Astrocyte (in vitro differentiated cells and primary cell): ENCODE measurements around the gene TMEM87B. TPM values are rescaled to one million over a fixed set of nuclear protein-coding genes. Genes with fewer than 3 reads are reported as not detected.

Experiments
- DNase-seq: peaks from one replicate; pipeline ENCODE4 v3.0.0-alpha.2; 2010; ENCODE audit warnings: low read depth
- FAIRE-seq: peaks from 2 replicates; lab custom pipeline; 2011; peaks lifted over from hg19 to GRCh38; lab: Jason Lieb, UNC
- H2AFZ ChIP-seq: 2 replicates; pipeline ENCODE4 v1.6.0; 2012; ENCODE audit warnings: low read depth, low read length, inconsistent platforms
- H3K27ac ChIP-seq: 2 replicates; pipeline ENCODE4 v1.5.1; 2011; ENCODE audit warnings: low read depth, low read length, inconsistent platforms
- H3K27me3 ChIP-seq: 2 replicates; pipeline ENCODE4 v1.6.0; 2011; ENCODE audit warnings: low read length, inconsistent platforms; ENCODE audit not compliant: insufficient read depth
- H3K36me3 ChIP-seq: 2 replicates; pipeline ENCODE4 v1.5.1; 2011; ENCODE audit warnings: low read length, inconsistent platforms; ENCODE audit not compliant: insufficient read depth
- H3K4me1 ChIP-seq: 2 replicates; pipeline ENCODE4 v1.5.1; 2011; ENCODE audit warnings: low read length, inconsistent platforms; ENCODE audit not compliant: insufficient read depth
- H3K4me2 ChIP-seq: 2 replicates; pipeline ENCODE4 v1.6.0; 2012; ENCODE audit warnings: low read length, inconsistent platforms
- H3K4me3 ChIP-seq: 2 replicates; pipeline ENCODE4 v1.5.1; 2011; ENCODE audit warnings: low read depth, mild to moderate bottlenecking, low read length, inconsistent platforms; ENCODE audit not compliant: insufficient read depth
- H3K79me2 ChIP-seq: 2 replicates; pipeline ENCODE4 v1.6.0; 2012; ENCODE audit warnings: mild to moderate bottlenecking, low read length, inconsistent platforms; ENCODE audit not compliant: insufficient read depth
- H3K9ac ChIP-seq: 2 replicates; pipeline ENCODE4 v1.6.0; 2012; ENCODE audit warnings: mild to moderate bottlenecking, low read length, inconsistent platforms
- H3K9me3 ChIP-seq: 2 replicates; pipeline ENCODE4 v1.5.1; 2012; ENCODE audit warnings: low read depth, mild to moderate bottlenecking, low read length, inconsistent platforms; ENCODE audit not compliant: insufficient read depth
- H4K20me1 ChIP-seq: 2 replicates; pipeline ENCODE4 v1.6.0; 2012; ENCODE audit warnings: low read length, inconsistent platforms; ENCODE audit not compliant: insufficient read depth
- H3K27ac Mint-ChIP-seq: one replicate; pipeline ENCODE4 v1.8.0; 2021; ENCODE audit warnings: mild to moderate bottlenecking, mixed read lengths; ENCODE audit not compliant: unreplicated experiment
- H3K27me3 Mint-ChIP-seq: one replicate; pipeline ENCODE4 v1.8.0; 2021; ENCODE audit warnings: low read depth, mixed read lengths; ENCODE audit not compliant: unreplicated experiment
- H3K36me3 Mint-ChIP-seq: one replicate; pipeline ENCODE4 v1.8.0; 2021; ENCODE audit warnings: low read depth, mixed read lengths; ENCODE audit not compliant: unreplicated experiment
- H3K4me1 Mint-ChIP-seq: one replicate; pipeline ENCODE4 v1.8.0; 2021; ENCODE audit warnings: low read depth, mixed read lengths; ENCODE audit not compliant: unreplicated experiment
- H3K4me3 Mint-ChIP-seq: one replicate; pipeline ENCODE4 v1.8.0; 2021; ENCODE audit warnings: mild to moderate bottlenecking, moderate library complexity, mixed read lengths; ENCODE audit not compliant: unreplicated experiment
- H3K9me3 Mint-ChIP-seq: one replicate; pipeline ENCODE4 v1.8.0; 2021; ENCODE audit warnings: mild to moderate bottlenecking, mixed read lengths; ENCODE audit not compliant: unreplicated experiment
- CTCF ChIP-seq: IDR thresholded peaks from 2 replicates; pipeline ENCODE4 v1.5.1; 2011; ENCODE audit warnings: low read depth, mild to moderate bottlenecking, inconsistent platforms, low read length, moderate library complexity; ENCODE audit not compliant: insufficient read depth
- EZH2 ChIP-seq: IDR thresholded peaks from 2 replicates; pipeline ENCODE4 v1.6.1; 2012; ENCODE audit warnings: mild to moderate bottlenecking, low read length, inconsistent platforms; ENCODE audit not compliant: insufficient read depth
- total RNA-seq: library from RNA; stranded (reverse); gene quantifications from 2 replicates; pipeline ENCODE4 v1.2.1, GENCODE V29; 2021

The TMEM87B gene
- total RNA-seq, 1 donor from 2014 or later: 27.2 TPM

- peaks cover 7% of the 10 kb centered on the region for H3K4me1 ChIP-seq
- H3K36me3 ChIP-seq: no peaks in the 10 kb centered on the region
- H4K20me1 ChIP-seq: no peaks in the 10 kb centered on the region
- Mint-ChIP-seq H3K36me3 (no peaks in the 10 kb centered on the region), H3K27me3 (peaks cover 49% of the 10 kb centered on the region), H3K9me3 (no peaks in the 10 kb centered on the region), H3K4me1 (no peaks in the 10 kb centered on the region), H3K27ac (no peak overlapping the region), H3K4me3 (peak overlapping the region; percentile 31)
- no peak for TF ChIP-seq CTCF
- TF ChIP-seq EZH2: no peak
- peak overlapping the region; percentile 34 for H2AFZ ChIP-seq
- no peaks in the 10 kb centered on the region for H3K9me3 ChIP-seq
- no peak for DNase-seq
- peaks cover 12% of the 10 kb centered on the region for H3K27me3 ChIP-seq
- no peak for FAIRE-seq
- no peak overlapping the region for H3K27ac ChIP-seq
- H3K4me2 ChIP-seq: peak overlapping the region; percentile 63
- no peak overlapping the region for H3K4me3 ChIP-seq
- H3K9ac ChIP-seq: no peak overlapping the region
- no peaks in the 10 kb centered on the region for H3K79me2 ChIP-seq
These were observed 85.2 kb downstream of the TMEM87B start for GRCh38 chr2:112140205-112140802.

- H3K36me3 Mint-ChIP-seq: no peaks in the 10 kb centered on the region
- no peaks in the 10 kb centered on the region for H3K79me2 ChIP-seq
- no peaks in the 10 kb centered on the region for H3K9me3 ChIP-seq
- FAIRE-seq (no peak), DNase-seq (no peak)
- no peaks in the 10 kb centered on the region for H3K4me1 Mint-ChIP-seq
- H3K27ac Mint-ChIP-seq: no peak overlapping the region
- no peak overlapping the region for H2AFZ ChIP-seq
- no peaks in the 10 kb centered on the region for H3K9me3 Mint-ChIP-seq
- H3K4me2 ChIP-seq: peak overlapping the region; percentile 63
- H3K27me3 ChIP-seq: peaks cover 12% of the 10 kb centered on the region
- peaks cover 7% of the 10 kb centered on the region for H3K4me1 ChIP-seq
- no peaks in the 10 kb centered on the region for H4K20me1 ChIP-seq
- H3K27ac ChIP-seq: no peak overlapping the region
- H3K27me3 Mint-ChIP-seq: peaks cover 44% of the 10 kb centered on the region
- no peak overlapping the region for H3K4me3 ChIP-seq
- H3K9ac ChIP-seq: no peak overlapping the region
- no peak overlapping the region for H3K4me3 Mint-ChIP-seq
- H3K36me3 ChIP-seq: no peaks in the 10 kb centered on the region
- no peak for TF ChIP-seq EZH2
- no peak for TF ChIP-seq CTCF
These were observed 86.0 kb downstream of the TMEM87B start for GRCh38 chr2:112140899-112141625.

- H3K27me3 ChIP-seq: peaks cover 12% of the 10 kb centered on the region
- Mint-ChIP-seq H3K9me3 (no peaks in the 10 kb centered on the region), H3K36me3 (no peaks in the 10 kb centered on the region), H3K27ac (no peak overlapping the region), H3K27me3 (peaks cover 39% of the 10 kb centered on the region), H3K4me1 (no peaks in the 10 kb centered on the region), H3K4me3 (no peak overlapping the region)
- H2AFZ ChIP-seq: no peak overlapping the region
- H3K36me3 ChIP-seq: no peaks in the 10 kb centered on the region
- FAIRE-seq: no peak
- H3K27ac ChIP-seq: no peak overlapping the region
- H3K4me3 ChIP-seq: no peak overlapping the region
- no peaks in the 10 kb centered on the region for H4K20me1 ChIP-seq
- H3K4me2 ChIP-seq: no peak overlapping the region
- H3K79me2 ChIP-seq: no peaks in the 10 kb centered on the region
- TF ChIP-seq CTCF (no peak), EZH2 (no peak)
- DNase-seq: no peak
- H3K4me1 ChIP-seq: peaks cover 7% of the 10 kb centered on the region
- no peak overlapping the region for H3K9ac ChIP-seq
- H3K9me3 ChIP-seq: no peaks in the 10 kb centered on the region
These were observed 86.5 kb downstream of the TMEM87B start for GRCh38 chr2:112141626-112142007.
